ENCODE results near the gene NDUFC2.
"Not testable (repeated sequence)": the region's sequence is repeated elsewhere in the genome, so short reads cannot be mapped to it uniquely, and the experiment has no call there.

Gene NDUFC2

GRCh38 chr11:78054971-78055370, 24.7 kb downstream of the NDUFC2 start:
- no peak for DNase-seq (ENCODE audit: low read depth in 2 of 2)

DNA sequence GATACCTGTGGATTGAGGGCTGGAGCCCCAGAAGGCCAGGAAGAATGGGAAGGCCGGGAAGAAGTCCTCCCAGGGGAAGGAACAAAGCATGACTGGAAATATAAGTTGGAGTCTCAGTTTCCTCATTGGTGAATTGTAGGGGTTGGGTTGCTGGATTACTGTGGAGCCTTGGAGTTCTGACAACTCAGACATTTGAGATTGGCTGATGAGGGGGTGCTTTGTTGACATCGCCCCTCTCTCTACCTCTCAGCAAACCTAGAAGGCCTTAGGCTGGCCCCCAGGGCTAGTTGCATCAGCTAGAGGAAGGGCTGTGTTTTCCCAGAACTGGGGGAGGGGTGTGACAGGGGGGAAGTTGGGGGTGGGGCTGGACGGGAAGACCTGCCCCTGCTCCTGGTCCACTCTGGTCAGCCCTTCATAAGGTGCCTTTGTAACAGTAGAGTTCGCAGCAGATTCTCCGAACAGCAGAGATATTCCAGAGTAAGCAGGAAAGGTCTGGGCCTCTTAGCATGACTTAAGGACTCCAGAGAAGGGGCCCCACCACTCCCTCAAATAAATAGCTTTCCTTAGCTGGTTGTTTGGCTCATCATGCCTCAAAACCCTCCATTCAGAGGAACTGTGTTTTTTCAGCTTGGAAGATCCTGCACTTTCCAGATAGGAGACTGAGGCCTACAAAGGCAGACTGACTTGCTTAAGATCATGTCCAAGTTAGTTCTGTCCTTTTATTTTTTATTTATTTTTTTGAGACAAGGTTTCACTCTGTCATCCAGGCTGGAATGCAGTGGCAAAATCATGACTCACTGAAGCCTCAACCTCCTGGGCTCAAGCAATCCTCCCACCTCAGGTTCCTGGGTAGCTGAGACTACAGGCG, 28.5 kb downstream of the NDUFC2 start:
- DNase-seq (ENCODE audit: low read depth in 2 of 2): no peak

GRCh38 chr11:78049348-78049747, 30.3 kb downstream of the NDUFC2 start:
- no peak for DNase-seq (ENCODE audit: low read depth in 2 of 2)

- DNase-seq (ENCODE audit: low read depth in 2 of 2): no peak
Measured at GRCh38 chr11:78048561-78048960, 31.1 kb downstream of the NDUFC2 start.

DNA sequence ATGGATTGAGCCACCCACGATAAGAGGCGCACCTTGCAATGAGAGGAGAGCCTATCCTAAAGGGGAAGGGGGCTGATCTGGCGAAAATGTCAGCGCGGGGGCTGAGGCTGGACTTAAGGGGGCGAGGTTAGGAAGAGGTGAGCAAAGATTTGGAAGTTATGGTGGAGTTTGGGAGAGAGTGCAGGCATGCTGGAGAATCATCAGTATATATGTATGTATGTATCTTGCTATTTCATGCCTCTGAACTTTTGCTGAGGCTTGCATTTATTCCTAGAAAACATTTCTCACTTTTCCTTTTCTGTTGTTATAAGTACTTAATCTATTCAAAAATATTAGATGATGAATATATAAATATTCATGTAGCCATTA, 33.2 kb downstream of the NDUFC2 start:
- DNase-seq (ENCODE audit: low read depth in 2 of 2): no peak

DNA sequence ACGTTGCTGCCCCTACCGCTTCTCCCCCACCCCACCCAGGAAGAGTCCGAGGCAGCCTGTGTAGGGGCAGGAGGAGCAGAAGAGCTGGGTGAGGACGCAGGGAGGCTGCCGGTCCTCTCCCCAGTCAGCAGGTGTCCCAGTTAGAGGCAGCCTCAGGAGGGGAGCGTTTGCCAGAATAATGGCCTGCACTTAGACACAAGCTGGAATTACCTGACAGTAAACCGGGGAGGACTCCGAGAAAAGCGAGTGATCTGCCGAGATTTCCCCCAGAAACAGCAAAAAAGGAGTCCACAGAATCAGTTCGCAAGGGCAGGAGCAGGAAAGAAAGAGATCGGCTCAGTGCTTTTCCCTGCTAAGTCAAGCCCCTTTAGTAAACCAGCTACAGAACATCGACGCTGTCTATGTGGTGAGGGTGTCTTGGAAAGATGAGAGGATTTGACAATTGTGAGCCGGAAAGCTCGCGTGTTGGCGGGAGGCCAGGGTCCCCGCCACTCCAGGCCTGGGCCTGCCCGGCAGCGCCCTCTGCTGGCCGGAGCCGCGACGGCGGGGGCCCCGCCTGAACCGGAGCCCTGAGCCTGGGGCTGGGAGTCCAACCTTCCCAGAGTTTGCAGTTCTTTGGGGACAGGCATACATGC, 33.7 kb downstream of the NDUFC2 start:
- DNase-seq (ENCODE audit: low read depth in 2 of 2): peak; percentile 58 to 70

DNA sequence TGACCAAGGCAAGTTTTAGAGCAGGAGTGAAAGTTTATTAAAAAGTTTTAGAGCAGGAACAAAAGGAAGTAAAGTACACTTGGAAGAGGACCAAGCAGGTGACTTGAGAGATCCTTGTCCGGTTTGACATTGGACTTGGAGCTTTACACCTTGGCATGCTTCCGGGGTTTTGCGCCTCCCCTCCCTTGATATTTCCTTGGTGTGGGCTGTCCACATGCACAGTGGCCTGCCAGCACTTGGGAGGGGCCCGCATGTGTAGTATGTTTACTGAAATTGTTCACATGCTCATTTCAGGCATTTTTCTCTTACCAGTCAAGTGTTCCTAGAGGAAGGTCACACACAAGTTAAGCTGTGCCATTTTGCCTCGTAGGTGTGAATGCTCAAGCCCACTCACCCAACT, 35.0 kb downstream of the NDUFC2 start:
- DNase-seq (ENCODE audit: low read depth in 2 of 2): no peak

DNA sequence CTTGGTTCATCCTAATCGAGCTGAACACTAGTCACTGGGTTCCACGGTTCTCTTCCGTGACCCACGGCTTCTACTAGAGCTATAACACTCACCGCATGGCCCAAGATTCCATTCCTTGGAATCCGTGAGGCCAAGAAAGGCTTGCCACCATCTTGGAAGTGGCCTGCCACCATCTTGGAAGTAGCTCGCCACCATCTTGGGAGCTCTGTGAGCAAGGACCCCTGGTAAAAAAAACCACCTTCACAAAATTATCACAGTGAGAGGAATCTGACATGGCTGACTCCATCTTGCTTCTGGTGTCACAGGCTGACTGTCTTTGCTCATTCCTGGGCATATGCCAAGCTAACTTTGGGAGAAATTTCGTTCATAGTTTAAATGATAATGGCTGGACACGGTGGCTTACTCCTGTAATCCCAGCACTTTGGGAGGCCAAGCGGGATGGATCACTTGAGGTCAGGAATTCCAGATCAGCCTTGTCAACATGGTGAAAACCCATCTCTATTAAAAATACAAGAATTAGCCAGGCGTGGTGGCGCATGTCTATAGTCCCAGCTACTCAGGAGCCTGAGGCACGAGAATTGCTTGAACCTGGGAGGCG, 37.7 kb downstream of the NDUFC2 start:
- no peak for DNase-seq (ENCODE audit: low read depth in 2 of 2)

- not testable (repeated sequence) for DNase-seq (ENCODE audit: low read depth in 2 of 2)
Measured at GRCh38 chr11:78041380-78041719, 38.3 kb downstream of the NDUFC2 start.

DNA sequence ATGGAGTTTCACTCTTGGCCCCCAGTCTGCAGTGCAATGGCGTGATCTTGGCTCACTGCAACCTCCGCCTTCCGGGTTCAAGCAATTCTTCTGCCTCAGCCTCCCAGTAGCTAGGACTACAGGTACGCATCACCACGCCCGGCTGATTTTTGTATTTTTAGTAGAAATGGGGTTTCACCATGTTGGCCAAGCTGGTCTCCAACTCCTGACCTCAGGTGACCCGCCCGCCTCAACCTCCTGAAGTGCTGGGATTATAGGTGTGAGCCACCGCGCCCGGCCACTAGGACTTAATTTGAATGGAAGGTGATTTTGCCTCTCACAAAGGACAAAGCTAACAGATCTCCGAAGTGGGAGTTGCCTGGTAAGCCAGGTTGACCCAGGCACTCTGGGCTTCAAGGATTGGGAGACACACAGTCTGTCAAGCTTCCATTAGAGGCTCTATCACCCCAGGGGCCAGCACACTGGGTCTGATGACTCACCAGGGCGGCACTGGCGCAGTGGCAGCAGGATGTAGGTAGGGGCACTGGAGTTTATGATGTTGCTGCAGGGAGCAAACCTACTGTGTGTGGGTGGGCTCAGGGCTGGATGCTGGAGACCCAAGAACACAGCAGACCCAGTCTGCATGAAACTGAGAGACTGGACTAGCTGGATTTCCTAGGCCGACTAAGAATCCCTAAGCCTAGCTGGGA, 38.8 kb downstream of the NDUFC2 start:
- DNase-seq (ENCODE audit: low read depth in 2 of 2): no peak

DNA sequence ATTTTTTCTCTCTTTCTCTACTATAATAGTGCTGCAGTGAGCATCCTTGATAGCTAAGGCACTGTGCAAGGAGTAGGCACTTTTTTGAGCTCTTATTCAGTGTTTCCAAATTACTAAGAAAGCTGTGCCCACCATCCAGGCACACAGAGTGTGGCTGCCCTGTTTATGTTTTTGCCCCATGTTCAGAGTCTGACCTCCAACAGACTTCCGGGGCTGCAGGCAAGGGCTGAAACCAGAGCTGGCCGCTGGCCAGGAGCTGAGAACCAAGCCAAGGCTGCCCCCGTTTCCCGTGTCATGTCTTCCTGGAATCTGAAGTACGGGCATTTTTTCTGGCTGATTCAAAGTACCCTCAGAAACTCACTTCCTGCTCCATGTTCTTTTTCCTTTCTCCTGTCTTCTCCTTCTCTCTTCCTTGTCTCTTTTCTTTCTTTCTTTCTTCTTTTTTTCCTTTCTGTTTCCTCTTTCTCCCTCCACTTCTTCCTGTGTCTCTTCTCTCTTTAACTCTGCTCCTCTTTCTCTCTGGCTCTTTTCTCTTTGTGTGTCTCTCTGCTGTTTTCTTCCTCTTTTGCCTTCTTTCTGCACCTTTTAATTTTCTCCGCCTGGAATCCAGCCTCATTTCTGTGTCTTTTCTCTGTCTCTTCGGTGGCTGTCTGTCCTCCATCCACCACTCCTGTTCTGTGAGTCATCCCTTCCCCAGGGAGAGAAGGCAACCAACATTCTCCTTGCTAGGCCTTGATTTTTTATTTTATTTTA, 39.6 kb downstream of the NDUFC2 start:
- no peak for DNase-seq (ENCODE audit: low read depth in 2 of 2)

- DNase-seq (ENCODE audit: low read depth in 2 of 2): no peak
Measured at GRCh38 chr11:78039391-78039918, 40.2 kb downstream of the NDUFC2 start.

GRCh38 chr11:78038697-78039313, 40.9 kb downstream of the NDUFC2 start:
- no peak for DNase-seq (ENCODE audit: low read depth in 2 of 2)

DNA sequence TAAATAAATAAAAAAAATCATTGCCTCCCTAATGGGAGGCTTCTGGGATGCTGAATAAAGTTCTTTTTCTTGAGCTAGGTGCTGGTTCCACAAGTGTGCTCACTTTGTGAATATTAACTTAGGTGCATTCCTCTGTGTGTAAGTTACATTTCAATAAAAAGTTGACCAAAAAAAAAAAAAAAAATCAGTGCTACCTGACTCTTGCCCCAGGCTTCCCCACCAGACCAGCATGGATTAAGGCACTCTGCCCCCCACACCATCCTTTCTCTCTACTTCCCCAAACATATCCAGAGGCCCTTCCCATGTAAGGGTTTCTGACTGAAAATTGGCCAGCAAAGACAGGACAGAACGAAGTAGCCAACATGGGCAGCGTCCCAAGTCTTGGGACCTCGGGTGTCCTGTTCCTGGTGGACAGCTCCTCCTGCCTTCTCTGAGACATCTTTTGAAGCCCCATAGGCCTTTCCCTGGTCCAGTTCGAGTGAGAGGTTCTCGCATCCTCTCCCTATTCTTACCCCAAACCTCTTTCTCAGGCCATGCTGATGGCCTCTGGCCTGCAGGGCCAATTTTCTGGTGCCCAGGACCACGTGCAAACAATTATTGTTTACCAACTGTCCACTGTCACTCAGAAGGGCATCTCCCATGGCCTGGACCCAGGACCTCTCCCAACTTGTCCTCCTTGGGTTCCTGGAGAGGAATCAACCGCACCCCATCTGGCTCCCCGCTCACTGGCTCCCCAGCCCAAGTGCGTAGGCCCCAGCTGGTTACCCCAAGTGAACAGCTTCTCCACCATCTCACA, 41.6 kb downstream of the NDUFC2 start:
- no peak for DNase-seq (ENCODE audit: low read depth in 2 of 2)

GRCh38 chr11:78037056-78037455, 42.6 kb downstream of the NDUFC2 start:
- DNase-seq (ENCODE audit: low read depth in 2 of 2): no peak

DNA sequence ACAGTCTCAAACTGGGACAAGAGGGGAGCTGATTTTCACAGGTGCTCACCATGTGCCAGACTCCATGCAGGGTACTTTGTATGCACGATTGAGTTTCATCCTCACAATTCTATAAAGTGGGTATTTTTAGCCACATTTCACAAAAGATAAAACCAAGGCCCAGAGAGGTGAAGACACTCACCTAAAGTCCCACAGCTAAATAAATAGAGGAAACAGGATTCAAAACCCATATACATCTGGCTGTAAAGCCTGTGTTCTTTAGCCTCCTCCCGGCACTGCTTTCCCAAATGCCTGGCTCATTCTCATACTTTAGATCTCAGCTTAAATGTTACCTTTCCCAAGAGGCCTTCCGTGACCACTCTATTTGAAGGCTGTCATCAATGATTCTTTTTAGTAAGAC, 43.3 kb downstream of the NDUFC2 start:
- no peak for DNase-seq (ENCODE audit: low read depth in 2 of 2)

GRCh38 chr11:78034623-78035022, 45.0 kb downstream of the NDUFC2 start:
- DNase-seq (ENCODE audit: low read depth in 2 of 2): no peak

- DNase-seq (ENCODE audit: low read depth in 2 of 2): no peak
Measured at GRCh38 chr11:78033040-78033439, 46.6 kb downstream of the NDUFC2 start.

DNA sequence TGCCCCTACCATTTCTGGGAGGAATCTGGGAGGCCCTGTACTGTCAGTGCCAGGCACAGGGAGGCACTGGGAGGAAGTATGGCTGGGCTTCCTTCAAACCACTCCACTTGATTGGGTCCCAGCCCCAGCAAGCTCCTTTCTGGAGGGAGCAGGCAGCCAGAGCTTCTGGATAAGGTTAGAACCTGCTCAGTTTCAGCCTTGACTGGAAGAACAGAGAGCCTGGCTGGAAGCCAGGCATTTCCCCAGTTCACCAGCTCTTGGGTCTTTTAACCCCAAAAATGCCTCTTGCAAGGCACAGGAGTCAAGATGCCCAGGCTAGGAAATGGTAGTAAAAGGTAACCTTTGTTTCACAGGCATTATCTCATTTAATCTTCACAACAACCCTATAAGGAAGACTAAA, 47.6 kb downstream of the NDUFC2 start:
- no peak for DNase-seq (ENCODE audit: low read depth in 2 of 2)

GRCh38 chr11:78031629-78032028, 48.0 kb downstream of the NDUFC2 start:
- DNase-seq (ENCODE audit: low read depth in 2 of 2): no peak
